Transverse colon (tissue), 4 donors: Measurements from ENCODE around the gene ADGRG3.

Experiments used
- POLR2A ChIP-seq: fragments of 450-650 bp; IDR thresholded peaks from one replicate; pipeline ENCODE4 v1.6.1; 2016; ENCODE audit warnings: antibody characterized with exemption, mild to moderate bottlenecking, moderate library complexity
- POLR2AphosphoS5 ChIP-seq, 3 donors: sonication (generic); formaldehyde crosslinking; IDR thresholded peaks; one replicate each; pipeline ENCODE4 v1.6.1; 2016; ENCODE audit warnings: antibody characterized with exemption in 3 of 3
- TF ChIP-seq, protein P1 (sequence below), 5 experiments: fragments of 200-600 bp in 3 of 5; fragments of 450-650 bp in 2 of 5; sonication (generic) in 3 of 5; IDR thresholded peaks; 1 replicate in 2 of 5; 2 replicates in 3 of 5; pipeline ENCODE4 v1.5.1; 2016 to 2017; ENCODE audit warnings: antibody characterized with exemption in 5 of 5, inconsistent platforms in 3 of 5, mild to moderate bottlenecking in 2 of 5, moderate library complexity in 1 of 5

DNA sequence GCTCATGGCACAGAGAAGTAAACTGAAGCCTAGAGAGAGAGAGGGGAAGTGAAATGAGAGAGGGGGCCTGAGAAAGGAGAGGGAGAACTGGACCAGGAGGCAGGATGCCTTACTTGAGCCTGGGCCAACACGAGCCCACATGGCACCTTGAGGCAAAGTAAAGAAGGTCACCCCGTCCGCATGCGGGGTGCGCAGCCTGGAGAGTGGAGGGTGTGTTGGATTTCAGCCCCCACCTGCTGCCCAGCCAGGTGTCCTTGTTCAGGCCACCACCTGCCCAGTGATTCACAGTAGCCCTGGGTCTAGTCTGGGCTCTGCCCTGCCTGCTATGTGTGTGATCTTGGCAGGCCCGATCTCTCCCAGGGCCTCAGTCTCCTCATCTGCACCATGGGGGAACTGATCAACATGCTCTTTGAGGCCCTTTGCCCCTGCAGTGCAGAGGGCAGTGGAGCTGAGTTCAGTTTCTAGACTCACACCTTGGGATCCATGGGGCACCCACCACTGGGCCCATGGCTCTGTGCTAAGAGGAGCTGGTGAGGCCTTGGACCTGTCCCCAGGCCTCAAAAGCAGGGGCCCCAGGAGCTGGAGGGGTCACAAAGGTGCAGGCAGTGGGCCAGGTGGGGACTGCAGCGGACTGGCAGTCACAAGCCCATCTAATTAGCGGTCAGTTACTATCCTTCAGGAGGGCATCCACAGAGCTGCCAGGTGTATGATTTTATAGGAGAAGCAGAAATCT, 16.7 kb downstream of the ADGRG3 start:
- no peak for TF ChIP-seq POLR2AphosphoS5 (IDR thresholded peaks at IDR 0.05)
- TF ChIP-seq, protein P1, sequence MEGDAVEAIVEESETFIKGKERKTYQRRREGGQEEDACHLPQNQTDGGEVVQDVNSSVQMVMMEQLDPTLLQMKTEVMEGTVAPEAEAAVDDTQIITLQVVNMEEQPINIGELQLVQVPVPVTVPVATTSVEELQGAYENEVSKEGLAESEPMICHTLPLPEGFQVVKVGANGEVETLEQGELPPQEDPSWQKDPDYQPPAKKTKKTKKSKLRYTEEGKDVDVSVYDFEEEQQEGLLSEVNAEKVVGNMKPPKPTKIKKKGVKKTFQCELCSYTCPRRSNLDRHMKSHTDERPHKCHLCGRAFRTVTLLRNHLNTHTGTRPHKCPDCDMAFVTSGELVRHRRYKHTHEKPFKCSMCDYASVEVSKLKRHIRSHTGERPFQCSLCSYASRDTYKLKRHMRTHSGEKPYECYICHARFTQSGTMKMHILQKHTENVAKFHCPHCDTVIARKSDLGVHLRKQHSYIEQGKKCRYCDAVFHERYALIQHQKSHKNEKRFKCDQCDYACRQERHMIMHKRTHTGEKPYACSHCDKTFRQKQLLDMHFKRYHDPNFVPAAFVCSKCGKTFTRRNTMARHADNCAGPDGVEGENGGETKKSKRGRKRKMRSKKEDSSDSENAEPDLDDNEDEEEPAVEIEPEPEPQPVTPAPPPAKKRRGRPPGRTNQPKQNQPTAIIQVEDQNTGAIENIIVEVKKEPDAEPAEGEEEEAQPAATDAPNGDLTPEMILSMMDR (IDR thresholded peaks at IDR 0.05), result no peak
- TF ChIP-seq POLR2A, result no peak
